WTC11 (cell line): Measurements from ENCODE around the gene YBX2. TPM values are rescaled to one million over a fixed set of nuclear protein-coding genes. Genes with fewer than 3 reads are reported as not detected.

Source experiments
- ATF3 ChIP-seq: sonication (generic); formaldehyde crosslinking; conservative IDR thresholded peaks from 2 replicates; pipeline ENCODE4 v1.8.1; 2022; ENCODE audit warnings: mild to moderate bottlenecking, missing genetic modification reagents
- CBFB ChIP-seq: sonication (generic); formaldehyde crosslinking; IDR thresholded peaks from 2 replicates; pipeline ENCODE4 v1.8.1; 2022; ENCODE audit warnings: mild to moderate bottlenecking, low read depth, missing genetic modification reagents
- CDX4 ChIP-seq: fragments of 250-450 bp; sonication (Bioruptor Pico); IDR thresholded peaks from 2 replicates; pipeline ENCODE4 v1.9.0; 2021; ENCODE audit warnings: moderate library complexity, mild to moderate bottlenecking, inconsistent platforms, borderline replicate concordance
- E2F4 ChIP-seq: sonication (generic); formaldehyde crosslinking; IDR thresholded peaks from 2 replicates; pipeline ENCODE4 v1.8.1; 2022; ENCODE audit warnings: low read depth, mild to moderate bottlenecking, moderate library complexity, missing genetic modification reagents, borderline replicate concordance
- FOXK1 ChIP-seq: sonication (generic); formaldehyde crosslinking; IDR thresholded peaks from 2 replicates; pipeline ENCODE4 v1.8.0; 2022; ENCODE audit warnings: mild to moderate bottlenecking, moderate library complexity, missing genetic modification reagents
- HMGA2 ChIP-seq: fragments of 250-450 bp; sonication (Bioruptor Pico); IDR thresholded peaks from 2 replicates; pipeline ENCODE4 v1.4.0; 2021; ENCODE audit warnings: mild to moderate bottlenecking, moderate library complexity
- IRF2 ChIP-seq: sonication (generic); formaldehyde crosslinking; IDR thresholded peaks from 2 replicates; pipeline ENCODE4 v1.8.0; 2022; ENCODE audit warnings: low read depth, missing genetic modification reagents, borderline replicate concordance
- KAT7 ChIP-seq: sonication (generic); formaldehyde crosslinking; IDR thresholded peaks from 2 replicates; pipeline ENCODE4 v1.8.1; 2023; ENCODE audit warnings: missing genetic modification reagents, mild to moderate bottlenecking, borderline replicate concordance
- MLX ChIP-seq: sonication (generic); formaldehyde crosslinking; IDR thresholded peaks from 2 replicates; pipeline ENCODE4 v1.8.1; 2023; ENCODE audit warnings: mild to moderate bottlenecking, missing genetic modification reagents, moderate library complexity
- MXD4 ChIP-seq: fragments of 250-450 bp; sonication (Bioruptor Pico); IDR thresholded peaks from 2 replicates; pipeline ENCODE4 v1.8.0; 2021; ENCODE audit warnings: mild to moderate bottlenecking, moderate library complexity, borderline replicate concordance
- NFYB ChIP-seq: sonication (generic); formaldehyde crosslinking; conservative IDR thresholded peaks from 2 replicates; pipeline ENCODE4 v1.8.0; 2022; ENCODE audit warnings: low read depth, missing genetic modification reagents
- PRRX2 ChIP-seq: fragments of 250-450 bp; sonication (Bioruptor Pico); IDR thresholded peaks from 2 replicates; pipeline ENCODE4 v1.8.0; 2021; ENCODE audit warnings: mild to moderate bottlenecking
- RELA ChIP-seq: sonication (generic); formaldehyde crosslinking; IDR thresholded peaks from 2 replicates; pipeline ENCODE4 v1.8.1; 2022; ENCODE audit warnings: missing genetic modification reagents, mild to moderate bottlenecking, borderline replicate concordance
- SMAD3 ChIP-seq: sonication (generic); formaldehyde crosslinking; IDR thresholded peaks from 2 replicates; pipeline ENCODE4 v1.8.0; 2022; ENCODE audit warnings: missing genetic modification reagents, mild to moderate bottlenecking, borderline replicate concordance
- SOX15 ChIP-seq: fragments of 250-450 bp; sonication (Bioruptor Pico); IDR thresholded peaks from 2 replicates; pipeline ENCODE4 v1.9.0; 2021; ENCODE audit warnings: mild to moderate bottlenecking
- TCF7 ChIP-seq: sonication (generic); formaldehyde crosslinking; IDR thresholded peaks from 2 replicates; pipeline ENCODE4 v1.8.0; 2022; ENCODE audit warnings: mild to moderate bottlenecking, low read depth, missing genetic modification reagents, moderate library complexity
- TEAD1 ChIP-seq: sonication (generic); formaldehyde crosslinking; IDR thresholded peaks from 2 replicates; pipeline ENCODE4 v1.8.0; 2022; ENCODE audit warnings: mild to moderate bottlenecking, missing genetic modification reagents
- ZNF219 ChIP-seq: sonication (generic); formaldehyde crosslinking; IDR thresholded peaks from 2 replicates; pipeline ENCODE4 v1.8.0; 2023; ENCODE audit warnings: missing genetic modification reagents, mild to moderate bottlenecking, borderline replicate concordance
- ZNF281 ChIP-seq: sonication (generic); formaldehyde crosslinking; IDR thresholded peaks from 2 replicates; pipeline ENCODE4 v1.8.0; 2023; ENCODE audit warnings: mild to moderate bottlenecking, missing genetic modification reagents
- ZNF317 ChIP-seq: sonication (generic); formaldehyde crosslinking; IDR thresholded peaks from 2 replicates; pipeline ENCODE4 v1.8.1; 2023; ENCODE audit warnings: low read depth, mild to moderate bottlenecking, moderate library complexity, missing genetic modification reagents, borderline replicate concordance
- ZNF416 ChIP-seq: fragments of 250-450 bp; sonication (Bioruptor Pico); IDR thresholded peaks from 2 replicates; pipeline ENCODE4 v1.9.0; 2021; ENCODE audit warnings: mild to moderate bottlenecking, inconsistent platforms
- total RNA-seq: library from RNA; stranded (reverse); gene quantifications from 3 replicates; pipeline ENCODE4 v1.2.3, GENCODE V29; 2021
- TF ChIP-seq, protein P1 (sequence below): sonication (generic); formaldehyde crosslinking; IDR thresholded peaks from 2 replicates; pipeline ENCODE4 v1.8.1; 2022; ENCODE audit warnings: mild to moderate bottlenecking, moderate library complexity, missing genetic modification reagents
- TF ChIP-seq, protein P2 (sequence below): sonication (generic); formaldehyde crosslinking; IDR thresholded peaks from 2 replicates; pipeline ENCODE4 v1.8.1; 2023; ENCODE audit warnings: mild to moderate bottlenecking, missing genetic modification reagents, moderate library complexity
- TF ChIP-seq, protein P3 (sequence below): sonication (generic); formaldehyde crosslinking; conservative IDR thresholded peaks from 2 replicates; pipeline ENCODE4 v1.8.1; 2023; ENCODE audit warnings: mild to moderate bottlenecking, low read depth, missing genetic modification reagents, moderate library complexity
- TF ChIP-seq, protein P4 (sequence below): sonication (generic); formaldehyde crosslinking; IDR thresholded peaks from 2 replicates; pipeline ENCODE4 v1.8.0; 2022; ENCODE audit warnings: mild to moderate bottlenecking, missing genetic modification reagents

Gene YBX2
- total RNA-seq, 1 experiment from 2014 or later: 26.8 TPM

DNA sequence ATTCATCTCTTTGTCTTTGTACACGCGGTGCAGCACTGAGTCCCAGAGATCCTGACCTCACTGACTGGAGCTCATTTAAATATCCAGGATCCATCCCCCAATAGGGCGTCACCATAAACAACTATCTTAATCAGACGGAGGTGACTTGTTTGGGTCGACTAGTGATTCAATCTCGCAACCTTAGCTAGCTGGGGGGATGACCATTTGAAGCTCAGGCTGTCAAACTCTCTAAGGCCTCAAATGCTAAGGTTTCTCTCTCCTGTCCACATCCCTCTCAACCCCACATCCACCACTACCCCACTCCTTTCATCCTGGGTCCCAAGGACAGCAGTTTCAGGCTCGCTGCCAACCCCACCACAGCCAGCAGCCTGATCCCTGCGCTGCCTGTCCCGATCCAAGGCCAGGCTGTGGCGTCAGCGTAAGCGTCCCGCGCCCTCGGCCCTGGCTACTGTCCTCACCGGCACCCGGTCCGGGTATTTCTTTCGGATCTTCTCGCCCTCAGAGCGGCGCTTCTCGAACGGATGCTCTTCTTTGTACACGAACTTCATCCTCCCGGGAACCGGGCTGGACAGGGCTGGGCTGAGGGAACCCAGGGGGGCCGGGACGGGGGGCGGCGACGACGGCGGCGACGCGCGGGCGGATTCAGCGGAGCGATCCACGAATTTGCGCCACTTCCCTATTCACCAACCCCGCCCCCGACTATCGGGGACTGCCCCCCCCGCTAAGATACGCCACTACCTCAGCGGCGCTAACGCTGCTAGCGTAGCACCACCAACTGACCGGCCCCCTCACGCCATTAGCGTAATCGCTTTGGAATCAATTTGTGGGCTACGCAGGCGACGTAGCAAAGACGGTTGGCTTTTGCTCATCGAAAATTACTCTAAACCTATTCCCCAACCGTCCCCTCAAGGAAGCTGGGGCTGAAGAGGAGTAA is 52.4 kb downstream of the YBX2 start, which contains the start of gene GABARAP (continued):
- TF ChIP-seq, protein P1, sequence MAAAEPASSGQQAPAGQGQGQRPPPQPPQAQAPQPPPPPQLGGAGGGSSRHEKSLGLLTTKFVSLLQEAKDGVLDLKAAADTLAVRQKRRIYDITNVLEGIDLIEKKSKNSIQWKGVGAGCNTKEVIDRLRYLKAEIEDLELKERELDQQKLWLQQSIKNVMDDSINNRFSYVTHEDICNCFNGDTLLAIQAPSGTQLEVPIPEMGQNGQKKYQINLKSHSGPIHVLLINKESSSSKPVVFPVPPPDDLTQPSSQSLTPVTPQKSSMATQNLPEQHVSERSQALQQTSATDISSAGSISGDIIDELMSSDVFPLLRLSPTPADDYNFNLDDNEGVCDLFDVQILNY: no peak; the same call in 1 of the 2 replicates
- TF ChIP-seq SOX15 (CRISPR knock-in tag): no peak
- no peak for TF ChIP-seq MLX (CRISPR knock-in tag)
- TF ChIP-seq ATF3 (CRISPR knock-in tag): no peak
- TF ChIP-seq IRF2: no peak
- TF ChIP-seq KAT7 (CRISPR knock-in tag): no peak
- TF ChIP-seq CDX4 (CRISPR knock-in tag): no peak
- TF ChIP-seq, protein P2, sequence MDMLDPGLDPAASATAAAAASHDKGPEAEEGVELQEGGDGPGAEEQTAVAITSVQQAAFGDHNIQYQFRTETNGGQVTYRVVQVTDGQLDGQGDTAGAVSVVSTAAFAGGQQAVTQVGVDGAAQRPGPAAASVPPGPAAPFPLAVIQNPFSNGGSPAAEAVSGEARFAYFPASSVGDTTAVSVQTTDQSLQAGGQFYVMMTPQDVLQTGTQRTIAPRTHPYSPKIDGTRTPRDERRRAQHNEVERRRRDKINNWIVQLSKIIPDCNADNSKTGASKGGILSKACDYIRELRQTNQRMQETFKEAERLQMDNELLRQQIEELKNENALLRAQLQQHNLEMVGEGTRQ (CRISPR knock-in tag): peak; percentile 76
- no peak for TF ChIP-seq TCF7 (CRISPR knock-in tag)
- TF ChIP-seq PRRX2 (CRISPR knock-in tag): no peak
- 0 out of 2 replicates have a peak, but pooled peaks have one; percentile 30 for TF ChIP-seq SMAD3
- TF ChIP-seq ZNF219: no peak
- TF ChIP-seq TEAD1 (CRISPR knock-in tag): no peak
- no peak for TF ChIP-seq ZNF281 (CRISPR knock-in tag)
- no peak for TF ChIP-seq E2F4
- TF ChIP-seq HMGA2 (CRISPR knock-in tag): no peak
- TF ChIP-seq NFYB (CRISPR knock-in tag): no peak
- TF ChIP-seq, protein P3, sequence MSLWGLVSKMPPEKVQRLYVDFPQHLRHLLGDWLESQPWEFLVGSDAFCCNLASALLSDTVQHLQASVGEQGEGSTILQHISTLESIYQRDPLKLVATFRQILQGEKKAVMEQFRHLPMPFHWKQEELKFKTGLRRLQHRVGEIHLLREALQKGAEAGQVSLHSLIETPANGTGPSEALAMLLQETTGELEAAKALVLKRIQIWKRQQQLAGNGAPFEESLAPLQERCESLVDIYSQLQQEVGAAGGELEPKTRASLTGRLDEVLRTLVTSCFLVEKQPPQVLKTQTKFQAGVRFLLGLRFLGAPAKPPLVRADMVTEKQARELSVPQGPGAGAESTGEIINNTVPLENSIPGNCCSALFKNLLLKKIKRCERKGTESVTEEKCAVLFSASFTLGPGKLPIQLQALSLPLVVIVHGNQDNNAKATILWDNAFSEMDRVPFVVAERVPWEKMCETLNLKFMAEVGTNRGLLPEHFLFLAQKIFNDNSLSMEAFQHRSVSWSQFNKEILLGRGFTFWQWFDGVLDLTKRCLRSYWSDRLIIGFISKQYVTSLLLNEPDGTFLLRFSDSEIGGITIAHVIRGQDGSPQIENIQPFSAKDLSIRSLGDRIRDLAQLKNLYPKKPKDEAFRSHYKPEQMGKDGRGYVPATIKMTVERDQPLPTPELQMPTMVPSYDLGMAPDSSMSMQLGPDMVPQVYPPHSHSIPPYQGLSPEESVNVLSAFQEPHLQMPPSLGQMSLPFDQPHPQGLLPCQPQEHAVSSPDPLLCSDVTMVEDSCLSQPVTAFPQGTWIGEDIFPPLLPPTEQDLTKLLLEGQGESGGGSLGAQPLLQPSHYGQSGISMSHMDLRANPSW (CRISPR knock-in tag): no peak
- TF ChIP-seq FOXK1: no peak
- no peak for TF ChIP-seq MXD4 (CRISPR knock-in tag)
- TF ChIP-seq, protein P4, sequence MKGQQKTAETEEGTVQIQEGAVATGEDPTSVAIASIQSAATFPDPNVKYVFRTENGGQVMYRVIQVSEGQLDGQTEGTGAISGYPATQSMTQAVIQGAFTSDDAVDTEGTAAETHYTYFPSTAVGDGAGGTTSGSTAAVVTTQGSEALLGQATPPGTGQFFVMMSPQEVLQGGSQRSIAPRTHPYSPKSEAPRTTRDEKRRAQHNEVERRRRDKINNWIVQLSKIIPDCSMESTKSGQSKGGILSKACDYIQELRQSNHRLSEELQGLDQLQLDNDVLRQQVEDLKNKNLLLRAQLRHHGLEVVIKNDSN (CRISPR knock-in tag): peak; percentile 50
- no peak for TF ChIP-seq ZNF317 (CRISPR knock-in tag)
- no peak for TF ChIP-seq CBFB (CRISPR knock-in tag)
- no peak for TF ChIP-seq ZNF416 (CRISPR knock-in tag)
- no peak for TF ChIP-seq RELA
